Activated CD4-positive, alpha-beta memory T cell treated with anti-CD3 and anti-CD28 coated beads, Interleukin-2, amount 10 ng/mL, durations not matched to agents 7 days and 5 days (primary cell): ENCODE results near the gene SPATA24. TPM values are rescaled to one million over a fixed set of nuclear protein-coding genes. Genes with fewer than 3 reads are reported as not detected.

ENCODE experiments used
- CTCF ChIA-PET: fragments of 350-600 bp; sonication (Branson Sonifier 250); formaldehyde crosslinking; loops from one replicate; lab custom pipeline; 2021; ENCODE audit warnings: antibody characterized with exemption, inconsistent platforms; lab: Charles Lee
- POLR2A ChIA-PET: fragments of 350-600 bp; sonication (Branson Sonifier 250); formaldehyde crosslinking; loops from one replicate; lab custom pipeline; 2021; ENCODE audit warnings: antibody characterized with exemption; lab: Charles Lee
- DNase-seq: peaks from one replicate; pipeline ENCODE4 v3.0.0-alpha.2; 2020
- H3K27ac Mint-ChIP-seq: one replicate; pipeline ENCODE4 v1.8.0; 2021; ENCODE audit warnings: mild to moderate bottlenecking, mixed read lengths
- H3K27me3 Mint-ChIP-seq: one replicate; pipeline ENCODE4 v1.8.0; 2021; ENCODE audit warnings: mixed read lengths
- H3K36me3 Mint-ChIP-seq: one replicate; pipeline ENCODE4 v1.8.0; 2021; ENCODE audit warnings: low read depth, mixed read lengths
- H3K4me1 Mint-ChIP-seq: one replicate; pipeline ENCODE4 v1.8.0; 2021; ENCODE audit warnings: mixed read lengths
- H3K4me3 Mint-ChIP-seq: one replicate; pipeline ENCODE4 v1.8.0; 2021; ENCODE audit warnings: mild to moderate bottlenecking, mixed read lengths
- H3K9me3 Mint-ChIP-seq: one replicate; pipeline ENCODE4 v1.8.0; 2021; ENCODE audit warnings: mixed read lengths
- total RNA-seq, 2 experiments: library from RNA; stranded (reverse); gene quantifications; one replicate each; pipeline ENCODE4 v1.2.3, GENCODE V29; 2021

Gene SPATA24
- total RNA-seq, 2 experiments from 2014 or later = 9.4 to 9.5 TPM

- Mint-ChIP-seq H3K9me3 (no peaks in the 10 kb centered on the region), H3K27ac (peak overlapping the region; percentile 100)
Observed at GRCh38 chr5:139403418-139403786, 487 bp downstream of the SPATA24 start.

DNA sequence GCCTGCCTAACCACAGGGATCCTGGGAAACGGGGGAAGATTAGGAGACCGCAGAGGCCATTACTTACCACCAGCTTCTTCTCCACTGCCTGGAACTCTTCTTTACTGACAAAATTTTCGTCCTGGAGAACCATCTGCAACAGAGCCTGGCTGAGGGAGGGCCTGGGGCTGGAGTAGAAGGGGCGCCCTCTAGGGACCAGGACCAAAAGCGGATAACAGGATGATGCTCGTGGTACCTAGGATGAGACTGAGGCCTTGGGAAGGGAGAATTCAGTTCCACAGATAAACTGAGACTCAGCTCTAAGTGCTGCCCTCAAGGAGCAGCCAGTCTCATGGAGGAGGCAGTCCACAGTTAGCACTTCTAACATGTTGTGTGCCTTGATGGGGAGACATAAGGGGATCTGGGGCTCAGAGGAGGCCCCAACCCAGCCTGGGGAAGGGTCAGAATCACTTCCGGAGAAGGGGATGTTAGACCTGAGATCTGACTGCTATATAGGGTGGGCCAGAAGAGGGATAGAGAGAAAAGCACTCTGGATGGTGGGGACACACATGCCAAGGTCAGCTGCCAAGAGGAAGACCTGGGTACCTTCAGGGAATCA, 1.2 kb downstream of the SPATA24 start:
- peaks cover 46% of the 10 kb centered on the region for H3K4me1 Mint-ChIP-seq
- DNase-seq = peak; percentile 44
- H3K27me3 Mint-ChIP-seq = no peaks in the 10 kb centered on the region
- peak overlapping the region; percentile 96 for H3K4me3 Mint-ChIP-seq
- ChIA-PET CTCF (interaction anchor here (0.8 to 3.3 kb wide), 15 partner anchors 9 to 1188 kb away, joined by 3 to 26 read pairs (median 4); partner anchors contain the start of gene MZB1), POLR2A (interaction anchor here (1.0 to 11.0 kb wide), 9 partner anchors 7 to 827 kb away, joined by 3 to 137 read pairs (median 6); partner anchors contain the start of genes DNAJC18, HSPA9, MZB1 and PROB1)
- no peaks in the 10 kb centered on the region for H3K9me3 Mint-ChIP-seq
- H3K36me3 Mint-ChIP-seq = peaks cover 15% of the 10 kb centered on the region
- H3K27ac Mint-ChIP-seq = peak overlapping the region; percentile 100

More at GRCh38 chr5:139403418-139403786, 487 bp downstream of the SPATA24 start:
- ChIA-PET CTCF (interaction anchor here (0.9 to 3.3 kb wide), 13 partner anchors 8 to 1189 kb away, joined by 3 to 26 read pairs (median 4); partner anchors contain the start of gene MZB1), POLR2A (interaction anchor here (1.0 to 11.0 kb wide), 15 partner anchors 8 to 828 kb away, joined by 3 to 137 read pairs (median 5); partner anchors contain the start of genes DNAJC18, HSPA9, MZB1 and PAIP2)
- peaks cover 43% of the 10 kb centered on the region for H3K4me1 Mint-ChIP-seq
- H3K27me3 Mint-ChIP-seq = no peaks in the 10 kb centered on the region
- H3K4me3 Mint-ChIP-seq = peak overlapping the region; percentile 96
- H3K36me3 Mint-ChIP-seq = peaks cover 15% of the 10 kb centered on the region
- DNase-seq = peak; percentile 31

- ChIA-PET CTCF (interaction anchor here (1.3 to 3.3 kb wide), 5 partner anchors 10 to 132 kb away, joined by 3 to 26 read pairs (median 5); partner anchors contain the start of gene MZB1), POLR2A (interaction anchor here (7.0 to 11.0 kb wide), 2 partner anchors 10 to 16 kb away, joined by 63 to 137 read pairs; partner anchors contain the start of gene MZB1)
- Mint-ChIP-seq H3K4me3 (no peak overlapping the region), H3K27me3 (no peaks in the 10 kb centered on the region), H3K36me3 (peaks cover 19% of the 10 kb centered on the region), H3K9me3 (no peaks in the 10 kb centered on the region), H3K4me1 (peaks cover 50% of the 10 kb centered on the region), H3K27ac (no peak overlapping the region)
- no peak for DNase-seq
Observed at GRCh38 chr5:139401546-139401945, 2.3 kb downstream of the SPATA24 start.

DNA sequence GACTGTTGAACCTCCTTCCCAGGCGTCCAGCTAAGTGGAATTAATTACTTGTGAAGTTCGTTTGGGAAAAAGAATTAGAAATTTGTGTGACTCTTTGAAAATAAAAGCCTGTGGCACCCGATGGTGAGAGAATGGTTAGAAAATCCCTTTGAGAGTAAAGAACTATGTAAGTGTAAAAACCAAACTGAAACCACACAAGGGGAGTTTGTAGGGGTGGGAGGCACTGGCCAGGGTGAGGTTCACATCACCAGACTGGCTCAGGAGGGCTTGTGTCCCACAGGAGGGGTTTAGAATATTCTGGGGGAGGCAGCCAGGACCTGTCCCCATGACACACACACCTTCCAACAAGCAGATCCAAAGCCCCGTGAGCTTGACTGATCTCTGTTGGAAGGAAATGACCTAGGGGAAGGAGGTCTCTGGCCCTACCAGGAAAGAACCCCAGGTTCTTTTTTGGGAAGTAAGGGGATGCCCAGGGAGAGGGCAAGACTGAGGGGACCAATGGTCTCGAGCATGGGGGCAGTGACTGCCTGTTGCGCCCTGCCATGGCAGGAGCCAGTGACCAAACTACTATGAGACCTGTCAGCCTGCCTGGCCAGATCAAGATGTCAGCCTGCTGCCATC, 4.3 kb downstream of the SPATA24 start:
- Mint-ChIP-seq H3K9me3 (no peaks in the 10 kb centered on the region), H3K27me3 (no peaks in the 10 kb centered on the region), H3K36me3 (peaks cover 26% of the 10 kb centered on the region), H3K4me3 (no peak overlapping the region), H3K4me1 (peaks cover 62% of the 10 kb centered on the region), H3K27ac (peak overlapping the region; percentile 3)
- ChIA-PET POLR2A (interaction anchor here (0.7 to 11.0 kb wide), 3 partner anchors 10 to 18 kb away, joined by 3 to 137 read pairs (median 9); partner anchors contain the start of gene MZB1), CTCF (no interaction called here)
- DNase-seq = no peak

- POLR2A ChIA-PET = no interaction called here
- Mint-ChIP-seq H3K9me3 (no peaks in the 10 kb centered on the region), H3K27me3 (no peaks in the 10 kb centered on the region), H3K4me3 (no peak overlapping the region), H3K4me1 (peaks cover 46% of the 10 kb centered on the region), H3K27ac (no peak overlapping the region), H3K36me3 (peaks cover 26% of the 10 kb centered on the region)
- no peak for DNase-seq
- CTCF ChIA-PET = no interaction called here
Observed at GRCh38 chr5:139397921-139398320, 6.0 kb downstream of the SPATA24 start.

- Mint-ChIP-seq H3K4me3 (no peak overlapping the region), H3K36me3 (peaks cover 28% of the 10 kb centered on the region), H3K4me1 (peaks cover 41% of the 10 kb centered on the region), H3K27ac (no peak overlapping the region), H3K9me3 (no peaks in the 10 kb centered on the region), H3K27me3 (no peaks in the 10 kb centered on the region)
- CTCF ChIA-PET = interaction anchor here (1.3 kb wide), 1 partner anchor 18 kb away, joined by 5 read pairs; no protein-coding TSS in a partner anchor
- DNase-seq = no peak
- POLR2A ChIA-PET = interaction anchor here (1.4 to 2.8 kb wide), 2 partner anchors 7 to 19 kb away, joined by 4 to 13 read pairs; partner anchors contain the start of gene SPATA24
Observed at GRCh38 chr5:139396691-139397090, 7.2 kb downstream of the SPATA24 start.

DNA sequence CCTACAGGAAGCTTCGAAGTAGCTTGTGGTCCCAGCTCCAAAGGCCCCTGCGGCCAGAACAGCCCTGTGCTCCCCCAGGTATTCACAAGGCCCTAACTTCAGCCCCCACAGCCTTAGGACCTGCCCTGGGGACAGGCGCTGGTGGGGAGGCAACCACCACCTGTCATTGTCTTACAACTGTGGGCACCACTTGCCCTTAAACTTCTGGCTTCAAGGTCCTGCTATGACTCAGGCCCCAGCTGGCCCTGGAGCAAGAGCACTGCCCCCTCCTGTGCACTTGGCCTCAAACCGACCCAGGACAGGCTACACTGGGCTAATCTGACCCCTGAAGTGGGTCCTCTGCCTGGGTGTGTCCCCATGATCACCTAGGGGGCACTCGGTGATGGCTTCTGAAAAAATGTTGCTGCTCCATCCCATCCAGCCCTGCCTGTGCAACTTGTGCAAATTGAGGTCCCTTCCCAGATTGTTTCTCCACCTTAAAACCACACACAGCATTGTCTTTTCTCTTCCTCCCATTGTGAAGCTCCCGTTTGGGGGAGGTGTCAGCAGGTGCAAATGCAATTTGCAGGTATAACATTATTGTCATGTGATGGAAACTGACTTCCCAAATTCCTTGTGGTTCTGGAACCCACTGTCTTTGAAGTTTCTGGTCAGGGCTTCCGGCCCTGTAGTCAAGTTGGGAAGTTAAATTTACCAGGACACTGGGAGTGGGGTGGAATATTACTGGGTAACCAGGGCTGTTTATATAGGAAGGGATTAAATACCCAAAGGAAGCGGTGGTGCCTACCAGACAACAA, 7.8 kb downstream of the SPATA24 start:
- CTCF ChIA-PET = interaction anchor here (1.3 kb wide), 1 partner anchor 19 kb away, joined by 5 read pairs; no protein-coding TSS in a partner anchor
- Mint-ChIP-seq H3K27ac (peak overlapping the region; percentile 40), H3K9me3 (no peaks in the 10 kb centered on the region), H3K27me3 (no peaks in the 10 kb centered on the region), H3K4me3 (peak overlapping the region; percentile 59), H3K36me3 (peaks cover 31% of the 10 kb centered on the region), H3K4me1 (peaks cover 48% of the 10 kb centered on the region)
- POLR2A ChIA-PET = interaction anchor here (0.8 to 10.9 kb wide), 5 partner anchors 8 to 167 kb away, joined by 3 to 122 read pairs (median 6); partner anchors contain the start of genes PAIP2 and SPATA24
- no peak for DNase-seq

GRCh38 chr5:139394654-139395566, 9.0 kb downstream of the SPATA24 start, which contains the start of gene PROB1:
Gene PROB1, minus strand, starts transcription at chr5:139395104. Its CDS starts 23 bp downstream, at chr5:139395081.
- DNase-seq = no peak
- Mint-ChIP-seq H3K36me3 (peaks cover 31% of the 10 kb centered on the region), H3K27ac (peak within 1 kb of the TSS; percentile 90), H3K9me3 (no peaks in the 10 kb centered on the region), H3K27me3 (no peaks in the 10 kb centered on the region), H3K4me1 (peaks cover 59% of the 10 kb centered on the region), H3K4me3 (peak within 1 kb of the TSS; percentile 99)
- CTCF ChIA-PET = interaction anchor here (0.6 to 5.2 kb wide), 4 partner anchors 8 to 144 kb away, joined by 3 to 26 read pairs (median 10); partner anchors contain the start of gene SPATA24
- POLR2A ChIA-PET = interaction anchor here (0.8 to 10.9 kb wide), 6 partner anchors 9 to 168 kb away, joined by 3 to 122 read pairs (median 10); partner anchors contain the start of genes PAIP2, SPATA24 and STING1

DNA sequence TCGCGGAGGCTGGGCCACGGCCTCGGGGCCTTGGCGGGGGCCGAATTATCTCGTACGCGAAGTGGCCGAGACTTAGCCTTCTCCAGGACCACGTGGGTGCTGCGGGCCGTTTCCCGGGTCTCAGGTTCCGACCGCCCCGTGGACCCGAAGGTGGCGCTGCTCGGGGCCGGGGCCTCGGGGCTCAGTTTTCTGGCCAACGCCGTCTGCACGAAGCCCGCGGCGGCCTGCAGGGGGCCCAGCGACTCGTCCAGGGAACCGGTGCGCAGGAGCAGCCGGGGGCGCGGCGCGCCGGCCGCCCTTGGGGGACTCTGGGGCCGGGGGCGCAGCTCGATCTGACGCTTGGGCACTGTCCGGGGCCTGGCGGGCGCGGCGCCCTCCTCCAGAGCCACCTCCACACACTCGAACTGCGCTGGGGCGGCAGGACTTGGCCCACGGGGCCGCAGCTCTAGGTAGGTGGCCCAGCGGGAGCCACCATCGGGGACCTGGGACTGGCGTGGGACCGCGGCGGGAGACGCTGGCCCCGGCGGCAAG, 9.7 kb downstream of the SPATA24 start:
- H3K27ac Mint-ChIP-seq = peak overlapping the region; percentile 90
- POLR2A ChIA-PET = interaction anchor here (1.9 to 10.9 kb wide), 5 partner anchors 9 to 100 kb away, joined by 7 to 122 read pairs (median 52); partner anchors contain the start of genes MATR3, PAIP2, SPATA24 and STING1
- CTCF ChIA-PET = interaction anchor here (0.6 to 5.2 kb wide), 4 partner anchors 9 to 143 kb away, joined by 3 to 26 read pairs (median 10); partner anchors contain the start of gene SPATA24

GRCh38 chr5:139393497-139394122, 10.3 kb downstream of the SPATA24 start:
- ChIA-PET CTCF (interaction anchor here (0.6 to 5.2 kb wide), 9 partner anchors 9 to 168 kb away, joined by 3 to 26 read pairs (median 4); partner anchors contain the start of genes PAIP2, SPATA24 and STING1), POLR2A (interaction anchor here (0.6 to 10.9 kb wide), 12 partner anchors 10 to 182 kb away, joined by 3 to 122 read pairs (median 10); partner anchors contain the start of genes DNAJC18, MATR3, PAIP2 and SPATA24)
- Mint-ChIP-seq H3K4me3 (peak overlapping the region; percentile 99), H3K36me3 (peaks cover 27% of the 10 kb centered on the region), H3K27me3 (no peaks in the 10 kb centered on the region), H3K27ac (peak overlapping the region; percentile 90), H3K4me1 (peaks cover 63% of the 10 kb centered on the region), H3K9me3 (no peaks in the 10 kb centered on the region)
- DNase-seq = peak; percentile 39

More for the DNA sequence above, 9.7 kb downstream of the SPATA24 start:
- Mint-ChIP-seq H3K4me3 (peak overlapping the region; percentile 99), H3K4me1 (peaks cover 60% of the 10 kb centered on the region), H3K36me3 (peaks cover 28% of the 10 kb centered on the region), H3K27me3 (no peaks in the 10 kb centered on the region), H3K9me3 (no peaks in the 10 kb centered on the region)
- peak; percentile 65 for DNase-seq
